ENCODE results near the gene SHISA9. TPM values are rescaled to one million over a fixed set of nuclear protein-coding genes. Genes with fewer than 3 reads are reported as not detected.

Gene SHISA9
- total RNA-seq, 1 donor from 2014 or later: not detected

DNA sequence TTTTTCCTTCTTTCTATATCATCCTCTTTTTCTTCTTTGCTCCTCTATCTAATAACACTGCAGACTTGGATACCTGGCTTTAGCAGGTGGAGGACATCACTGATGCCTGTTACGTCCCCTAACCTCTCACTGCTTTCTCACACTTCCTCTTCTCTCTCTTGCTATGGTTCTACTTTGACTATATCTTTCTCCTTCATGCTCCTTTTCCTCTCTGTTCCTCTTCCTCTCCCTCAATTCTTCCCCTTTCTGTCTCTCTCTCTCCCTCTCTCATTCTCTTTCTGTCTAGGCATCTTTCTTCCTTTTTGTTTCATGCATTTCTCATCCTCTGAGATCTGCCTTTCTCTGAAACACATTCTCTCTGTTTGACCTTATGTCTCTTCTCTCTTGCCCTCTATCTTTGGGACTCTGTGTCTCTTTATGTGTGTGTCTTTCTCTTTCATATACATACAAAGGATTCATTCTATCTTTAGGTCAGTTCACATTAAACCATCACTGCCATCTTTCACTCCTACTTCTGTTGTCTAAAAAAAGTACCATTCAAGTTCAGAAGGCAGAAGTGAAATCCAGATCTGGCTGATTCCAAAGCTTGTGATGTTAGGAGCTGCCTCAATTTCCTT lies 353.7 kb downstream of the SHISA9 start:
- intact Hi-C loops (cut with micrococcal nuclease): no loop called here

GRCh38 chr16:13262270-13263090 lies 361.1 kb downstream of the SHISA9 start:
- intact Hi-C loops (cut with micrococcal nuclease): no loop called here

GRCh38 chr16:13264749-13265552 lies 363.6 kb downstream of the SHISA9 start:
- intact Hi-C loops (cut with micrococcal nuclease): no loop called here

GRCh38 chr16:13269359-13269758 lies 368.0 kb downstream of the SHISA9 start:
- intact Hi-C loops (cut with micrococcal nuclease): no loop called here

DNA sequence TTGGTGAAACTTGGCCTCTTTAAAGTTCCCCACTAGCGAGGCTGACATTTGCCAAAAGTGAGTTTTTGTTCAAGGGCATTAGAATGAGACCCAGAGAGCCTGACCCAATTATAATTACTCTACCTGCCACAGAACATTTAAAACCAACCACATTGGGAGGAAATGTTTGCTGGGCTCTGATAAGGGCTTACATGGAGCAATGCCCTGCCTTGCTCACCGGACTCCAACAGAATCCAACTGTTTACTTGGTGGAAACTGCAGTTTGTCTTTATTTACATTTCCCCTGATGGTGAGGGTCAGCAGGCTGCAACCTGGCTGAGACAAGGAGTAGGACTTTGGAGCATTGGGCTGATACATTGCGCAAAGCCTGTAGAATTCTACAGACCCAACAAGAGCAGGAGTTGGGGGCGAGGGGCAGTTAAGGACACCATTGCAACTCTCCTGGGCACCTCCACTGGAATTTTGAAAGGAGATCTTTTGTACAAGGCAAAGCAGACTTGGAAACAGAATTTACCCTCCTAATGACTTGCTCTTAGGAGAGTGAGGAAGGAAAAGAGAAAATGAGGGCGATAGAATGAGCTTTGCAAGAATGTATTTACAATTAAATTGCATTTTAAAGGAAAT lies 368.6 kb downstream of the SHISA9 start:
- intact Hi-C loops (cut with micrococcal nuclease): no loop called here

GRCh38 chr16:13270602-13271001 lies 369.2 kb downstream of the SHISA9 start:
- intact Hi-C loops (cut with micrococcal nuclease): no loop called here

GRCh38 chr16:13289515-13289914 lies 388.1 kb downstream of the SHISA9 start:
- intact Hi-C loops (cut with micrococcal nuclease): no loop called here

Other genes with a start within 250 kb of the SHISA9 start
- 20.7 and 22.9 TPM in 2 replicates for gene CPPED1, start 97.7 kb upstream of the SHISA9 start, total RNA-seq